Stimulated activated CD4-positive, alpha-beta T cell treated with anti-CD3 and anti-CD28 coated beads, Interleukin-2, amount 100 ng/mL, for 24 hours (primary cell): ENCODE measurements around the gene FAM136A.
A peak's percentile ranks its signal among the peaks of the same experiment; 100 is the strongest.
"Not testable (repeated sequence)": the region's sequence is repeated elsewhere in the genome, so short reads cannot be mapped to it uniquely, and the experiment has no call there.

Source experiments
- DNase-seq, 2 donors: peaks; one replicate each; pipeline ENCODE4 v3.0.0-alpha.2; 2020

Gene FAM136A

DNA sequence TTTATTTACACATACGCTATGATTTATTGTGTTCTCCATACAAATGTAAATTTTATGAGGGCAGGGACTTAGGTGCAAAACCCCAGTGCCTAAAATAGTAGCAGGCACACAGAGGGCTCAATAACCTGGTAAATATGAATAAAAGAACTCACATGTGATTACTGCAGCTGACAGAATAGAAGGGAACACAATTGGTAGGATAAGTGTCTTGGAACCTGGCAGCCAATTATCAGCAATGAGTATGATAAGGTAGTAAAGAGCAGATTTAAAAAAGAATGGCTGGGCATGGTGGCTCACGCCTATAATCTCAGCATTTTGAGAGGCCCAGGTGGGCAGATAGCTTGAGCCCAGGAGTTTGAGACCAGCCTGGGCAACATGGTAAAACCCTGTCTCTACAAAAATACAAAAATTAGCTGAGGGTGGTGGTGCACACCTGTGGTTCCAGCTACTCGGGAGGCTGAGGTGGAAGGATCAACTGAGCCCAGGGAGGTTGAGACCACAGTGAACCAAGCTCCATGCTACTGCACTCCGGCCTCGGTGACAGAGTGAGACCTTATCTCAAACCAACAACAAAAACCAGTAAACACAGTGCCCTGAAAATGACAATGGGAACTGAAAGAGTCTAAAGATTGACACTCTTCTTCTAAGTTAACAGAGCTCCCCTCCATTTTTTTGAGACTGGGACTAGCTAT, 18.2 kb downstream of the FAM136A start:
- DNase-seq: no peak

DNA sequence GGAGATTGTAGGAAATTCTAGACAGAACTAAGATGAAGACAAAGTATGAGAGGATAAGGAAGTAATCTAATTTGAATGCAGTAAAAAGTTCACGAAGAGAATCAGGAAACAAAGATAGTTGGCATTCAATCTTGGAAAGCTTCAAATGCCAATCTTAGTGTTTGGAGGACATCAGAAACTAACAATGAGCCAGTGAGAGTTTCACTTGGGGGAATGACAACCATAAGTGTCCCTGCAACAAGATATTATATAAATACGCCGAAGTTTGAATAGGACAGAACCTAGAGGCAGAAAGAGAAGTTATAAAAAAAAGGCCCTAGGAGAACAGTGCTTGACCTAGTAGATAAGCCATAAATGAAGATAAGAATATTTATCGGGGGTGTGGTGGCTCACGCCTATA, 19.4 kb downstream of the FAM136A start:
- no peak for DNase-seq

DNA sequence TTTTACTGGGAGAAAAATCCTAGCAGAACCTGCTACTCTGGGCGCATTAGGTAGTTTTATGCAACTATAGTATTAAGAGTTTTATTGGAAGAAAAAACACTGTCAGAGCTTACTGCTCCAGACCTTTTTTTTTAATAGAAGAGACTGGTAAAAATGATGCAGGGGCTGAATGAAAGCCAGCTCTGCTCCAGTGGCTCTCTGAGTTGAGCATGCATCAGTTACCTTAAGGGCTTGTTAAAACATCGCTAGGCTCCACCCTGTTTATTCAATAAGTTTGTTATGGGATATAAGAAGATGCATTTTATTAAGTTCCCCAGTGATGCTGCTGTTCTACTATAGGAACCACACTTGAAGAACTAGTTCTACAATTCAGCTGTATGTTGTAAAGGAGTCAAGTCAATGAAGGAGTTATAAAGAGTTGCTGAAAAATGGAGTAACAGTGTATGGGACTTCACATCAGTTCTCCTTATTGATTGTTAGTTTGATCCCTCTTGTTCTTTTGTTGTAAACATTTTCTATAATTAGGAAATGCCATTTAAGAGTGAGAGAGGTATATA, 21.5 kb downstream of the FAM136A start:
- DNase-seq: no peak

DNA sequence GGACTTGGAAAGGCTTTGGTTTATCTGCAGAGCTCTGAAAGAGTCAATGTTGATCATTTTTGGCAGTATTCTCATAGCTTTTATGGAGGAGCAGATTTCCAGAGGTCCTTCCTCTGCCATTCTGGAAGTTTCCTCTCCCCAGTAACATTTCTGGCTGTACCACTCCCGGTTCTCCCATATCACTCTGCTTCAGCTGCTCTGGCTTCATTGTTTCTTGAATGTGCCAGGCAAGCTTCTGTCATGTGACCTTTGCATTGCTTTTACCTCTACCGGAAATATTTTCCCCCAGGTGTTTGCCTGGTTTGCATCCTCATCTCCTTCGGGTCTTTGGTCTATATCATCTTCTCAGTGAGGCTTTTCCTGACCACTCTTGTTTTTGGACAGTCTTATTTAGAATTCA, 31.5 kb downstream of the FAM136A start:
- no peak for DNase-seq

DNA sequence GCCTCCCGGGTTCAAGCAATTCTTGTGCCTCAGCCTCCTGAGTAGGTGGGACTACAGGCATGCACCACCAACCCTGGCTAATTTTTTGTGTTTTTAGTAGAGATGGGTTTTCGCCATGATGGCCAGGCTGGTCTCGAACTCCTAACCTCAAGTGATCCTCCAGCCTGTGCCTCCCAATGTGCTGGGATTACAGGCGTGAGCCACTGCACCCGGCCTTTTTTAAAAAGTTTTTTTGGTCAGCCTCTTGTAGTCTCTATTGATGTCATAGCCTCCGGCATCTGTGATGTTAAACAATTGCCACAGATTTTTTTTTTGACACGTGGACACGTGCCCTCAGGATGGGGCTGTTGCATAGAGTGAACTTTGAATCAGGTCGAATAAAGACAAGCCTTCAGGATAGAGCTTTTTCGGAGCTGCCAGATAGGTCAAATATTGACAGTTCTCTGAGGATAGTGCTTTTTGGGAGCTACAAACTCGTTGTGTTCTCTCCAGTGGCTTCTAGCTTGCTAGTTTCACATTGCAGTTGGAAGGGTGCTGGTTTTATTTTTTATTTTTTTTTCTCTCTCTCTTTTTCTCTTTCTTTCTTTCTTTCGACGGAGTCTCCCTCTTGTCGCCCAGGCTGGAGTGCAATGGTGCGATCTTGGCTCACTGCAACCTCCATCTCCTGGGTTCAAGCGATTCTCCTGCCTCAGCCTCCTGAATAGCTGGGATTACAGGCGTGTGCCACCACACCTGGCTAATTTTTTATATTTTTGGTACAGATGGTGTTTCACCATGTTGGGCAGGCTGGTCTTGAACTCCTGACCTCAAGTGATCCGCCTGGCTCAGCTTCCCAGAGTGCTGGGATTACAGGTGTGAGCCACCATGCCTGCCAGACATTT, 32.2 kb downstream of the FAM136A start:
- DNase-seq: not testable (repeated sequence)

DNA sequence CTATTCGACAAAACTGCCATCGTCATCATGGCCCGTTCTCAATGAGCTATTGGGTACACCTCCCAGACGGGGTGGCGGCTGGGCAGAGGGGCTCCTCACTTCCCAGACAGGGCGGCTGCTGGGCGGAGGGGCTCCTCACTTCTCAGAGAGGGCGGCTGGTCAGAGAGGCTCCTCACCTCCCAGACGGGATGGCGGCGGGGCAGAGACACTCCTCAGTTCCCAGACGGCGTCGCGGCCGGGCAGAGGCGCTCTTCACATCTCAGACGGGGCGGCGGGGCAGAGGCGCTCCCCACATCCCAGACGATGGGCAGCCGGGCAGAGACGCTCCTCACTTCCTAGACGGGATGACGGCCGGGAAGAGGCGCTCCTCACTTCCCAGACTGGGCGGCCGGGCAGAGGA, 34.9 kb downstream of the FAM136A start:
- DNase-seq: not testable (repeated sequence)

DNA sequence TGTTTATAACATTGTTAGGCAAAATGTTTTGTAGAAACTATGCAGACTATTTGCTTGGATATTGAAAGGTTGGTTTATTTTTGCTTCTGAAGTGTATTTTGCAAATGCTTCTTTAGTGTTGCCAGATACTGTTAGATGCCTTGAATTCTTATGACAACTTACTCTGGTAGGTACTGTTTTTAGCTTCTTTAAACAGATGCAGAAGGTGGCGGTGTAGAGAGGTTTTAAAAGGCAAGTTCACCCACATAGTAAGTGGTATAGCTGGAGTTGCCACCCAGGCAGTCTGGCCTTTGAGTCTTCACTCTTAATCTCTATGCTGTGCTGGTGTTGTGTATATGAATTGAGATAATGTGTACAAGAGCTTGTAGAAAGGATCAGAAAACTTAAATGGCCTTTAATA, 40.4 kb downstream of the FAM136A start:
- no peak for DNase-seq

DNA sequence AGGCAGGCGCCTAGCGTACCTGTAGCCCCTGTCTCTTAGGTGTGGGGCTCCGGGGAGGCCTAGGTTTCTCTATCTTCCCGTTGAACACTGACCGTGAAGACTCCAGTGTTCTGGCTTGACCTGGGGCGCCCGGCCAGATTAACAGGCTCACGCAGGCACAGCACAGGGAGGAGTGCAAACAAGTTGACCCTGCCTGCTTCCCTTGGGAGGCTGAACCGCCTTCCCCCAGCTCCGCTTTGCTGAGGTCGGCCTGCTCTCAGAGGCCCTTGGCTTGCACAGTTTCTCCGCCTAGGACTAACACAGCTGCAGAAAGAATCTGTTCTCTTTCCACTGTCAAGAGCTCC, 43.4 kb downstream of the FAM136A start:
- DNase-seq: no peak

DNA sequence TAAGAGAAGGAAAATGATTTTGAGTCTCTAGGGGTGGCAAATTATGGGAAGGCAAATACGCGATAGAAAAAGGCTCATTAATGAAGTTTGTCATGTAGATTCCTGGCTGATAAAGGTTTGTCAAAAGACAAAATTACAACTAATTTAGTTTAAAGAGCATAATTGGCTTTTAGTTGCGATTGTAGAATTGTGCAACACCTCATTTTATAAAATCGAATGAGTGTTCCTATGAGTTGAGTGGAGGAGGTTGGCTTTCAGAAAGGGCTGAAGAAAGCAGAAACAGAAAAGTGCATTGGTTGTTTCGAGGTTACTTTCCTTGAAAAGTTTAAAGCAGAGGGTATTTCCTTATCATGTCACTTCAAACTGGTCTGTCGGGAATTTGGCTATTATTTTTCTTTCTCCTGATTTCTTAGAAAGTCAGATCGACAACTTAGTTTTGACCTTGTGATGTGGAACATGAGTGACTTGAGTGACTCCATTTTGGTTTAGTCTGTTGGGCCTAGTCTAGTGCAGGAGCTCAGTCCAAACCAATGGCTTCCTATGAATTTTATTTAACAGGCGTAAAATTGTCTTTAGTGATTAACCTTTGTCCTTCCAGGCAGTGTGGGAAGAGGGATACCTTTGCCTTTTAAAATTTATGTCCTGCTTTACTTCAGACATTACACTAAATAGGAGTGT, 46.1 kb downstream of the FAM136A start:
- no peak for DNase-seq

DNA sequence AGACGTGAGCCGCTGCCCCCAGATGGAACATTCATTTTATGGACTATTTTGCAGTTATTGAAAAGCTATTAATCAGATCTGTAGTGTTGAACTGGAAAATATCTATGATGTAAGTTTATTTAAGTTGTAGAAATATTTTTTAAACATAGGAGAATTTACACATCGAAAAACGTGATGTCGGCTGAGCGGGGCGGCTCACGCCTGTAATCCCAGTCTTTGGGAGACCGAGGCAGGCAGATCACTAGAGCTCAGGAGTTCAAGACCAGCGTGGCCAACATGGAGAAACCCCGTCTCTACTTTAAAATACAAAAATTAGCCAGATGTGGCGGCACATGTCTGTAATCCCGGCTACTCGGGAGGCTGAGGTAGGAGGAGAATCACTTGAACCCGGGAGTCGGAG, 51.4 kb downstream of the FAM136A start:
- no peak for DNase-seq

DNA sequence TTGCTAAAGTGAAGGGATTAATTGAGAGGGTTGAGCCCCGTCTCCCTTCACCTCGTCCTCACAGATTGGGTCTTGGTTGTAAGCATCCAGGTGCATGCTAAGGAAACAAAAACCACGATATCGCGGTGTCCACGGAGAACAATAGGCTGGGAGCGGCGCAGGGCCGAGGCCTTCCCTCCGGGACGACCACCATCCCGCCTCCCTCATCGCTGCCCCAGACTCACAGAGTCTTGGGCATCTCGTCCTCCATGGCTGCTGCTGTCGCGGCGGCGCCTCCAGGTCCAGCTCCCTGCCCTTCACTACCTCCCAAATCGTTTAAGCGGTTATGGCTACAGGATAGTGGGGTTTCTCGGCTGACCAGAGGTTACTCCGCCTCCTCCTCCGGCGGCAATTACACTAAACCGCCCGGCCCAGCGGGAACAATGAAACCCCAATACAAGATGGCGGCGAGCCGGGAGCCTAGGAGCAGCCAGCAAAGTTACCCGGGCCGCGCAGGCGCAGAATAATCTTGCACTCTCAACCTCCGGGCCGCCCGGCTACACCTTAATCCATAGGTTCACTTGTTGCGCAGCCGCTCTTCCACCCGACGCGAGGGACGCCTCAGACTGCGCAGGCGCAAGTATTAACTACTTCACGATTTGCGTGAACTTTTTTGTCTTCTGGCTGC, 53.6 kb downstream of the FAM136A start, which contains the start of gene TIA1:
Gene TIA1, minus strand, starts transcription at position 448 of the 667 bp plus-strand sequence. Its CDS starts 198 bp downstream, at position 250.
- peak; percentile 98 for DNase-seq

DNA sequence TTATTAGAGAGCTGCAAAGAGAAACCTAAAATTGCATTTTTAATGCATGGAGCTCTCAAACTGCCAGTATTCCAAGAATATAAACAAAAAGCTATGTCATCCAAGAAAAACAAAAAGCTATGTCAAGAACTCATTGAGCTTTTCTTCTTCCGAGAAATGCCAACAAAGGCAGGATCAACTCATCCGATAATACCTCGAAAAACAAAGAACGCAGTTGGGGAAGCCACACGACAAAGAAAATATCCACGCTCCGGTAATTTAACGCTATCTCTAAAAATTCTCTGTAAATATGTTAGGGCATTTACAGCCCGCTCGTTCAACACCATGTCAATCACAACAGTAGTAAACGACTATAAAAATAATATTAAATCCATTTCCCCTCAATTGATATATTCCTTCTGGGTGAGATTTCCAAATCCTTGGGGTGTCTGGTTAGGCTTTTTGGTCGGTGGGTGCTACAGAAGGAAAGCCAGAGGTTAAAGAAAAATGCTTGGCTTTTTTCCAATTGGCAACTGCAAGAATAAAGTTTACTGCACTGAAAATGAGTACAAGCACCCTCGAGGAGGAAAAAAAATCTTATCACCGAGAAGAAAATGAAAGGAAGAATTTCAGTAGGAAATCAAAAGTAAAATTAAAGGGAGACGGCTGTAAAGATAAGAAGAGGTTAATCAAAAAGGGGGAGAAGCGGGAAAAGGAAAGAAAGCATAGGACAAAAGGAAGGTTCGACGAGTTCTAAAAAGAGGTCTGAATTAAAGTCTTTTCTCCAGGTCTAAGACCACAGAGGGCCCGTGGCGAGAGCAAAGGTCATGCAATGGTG, 54.3 kb downstream of the FAM136A start:
- DNase-seq: no peak
